ENCODE data around the gene FOXK1.

DNA sequence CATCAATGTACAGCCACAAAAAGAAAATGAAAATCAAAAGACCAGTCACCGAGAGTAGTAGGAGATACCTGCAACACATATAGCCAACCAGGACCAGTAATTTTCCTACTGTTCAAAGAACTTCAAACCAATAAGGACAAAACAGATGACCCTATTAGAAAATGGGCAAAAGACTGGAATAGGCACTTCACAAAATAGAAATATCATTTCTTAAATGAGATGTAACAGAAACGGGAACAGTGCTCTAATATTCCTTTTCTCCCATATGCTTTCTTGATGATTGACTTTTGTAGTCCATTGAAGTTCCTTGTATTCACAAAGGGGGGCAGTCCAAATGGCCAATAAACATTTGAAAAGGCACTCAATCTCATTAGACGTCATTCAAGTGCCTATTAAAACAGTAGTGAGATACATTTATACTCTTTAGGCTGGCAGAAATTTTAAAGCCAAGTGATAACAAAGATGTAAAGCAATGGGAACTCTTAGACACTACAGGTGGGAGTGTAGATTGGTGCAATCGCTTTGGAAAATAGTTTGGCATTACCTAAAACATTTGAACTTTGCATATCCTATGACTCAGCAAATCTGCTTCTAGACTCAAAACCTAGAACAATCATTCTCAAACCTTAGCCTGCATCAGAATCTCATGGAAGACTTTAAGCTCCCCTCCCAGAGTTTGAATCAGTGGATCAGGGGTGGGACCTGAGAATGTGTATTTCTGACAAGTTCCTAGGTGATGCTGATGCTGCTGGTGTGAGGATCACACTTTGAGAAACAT is 24.3 kb upstream of the FOXK1 start:
- TF ChIP-seq, protein P1, sequence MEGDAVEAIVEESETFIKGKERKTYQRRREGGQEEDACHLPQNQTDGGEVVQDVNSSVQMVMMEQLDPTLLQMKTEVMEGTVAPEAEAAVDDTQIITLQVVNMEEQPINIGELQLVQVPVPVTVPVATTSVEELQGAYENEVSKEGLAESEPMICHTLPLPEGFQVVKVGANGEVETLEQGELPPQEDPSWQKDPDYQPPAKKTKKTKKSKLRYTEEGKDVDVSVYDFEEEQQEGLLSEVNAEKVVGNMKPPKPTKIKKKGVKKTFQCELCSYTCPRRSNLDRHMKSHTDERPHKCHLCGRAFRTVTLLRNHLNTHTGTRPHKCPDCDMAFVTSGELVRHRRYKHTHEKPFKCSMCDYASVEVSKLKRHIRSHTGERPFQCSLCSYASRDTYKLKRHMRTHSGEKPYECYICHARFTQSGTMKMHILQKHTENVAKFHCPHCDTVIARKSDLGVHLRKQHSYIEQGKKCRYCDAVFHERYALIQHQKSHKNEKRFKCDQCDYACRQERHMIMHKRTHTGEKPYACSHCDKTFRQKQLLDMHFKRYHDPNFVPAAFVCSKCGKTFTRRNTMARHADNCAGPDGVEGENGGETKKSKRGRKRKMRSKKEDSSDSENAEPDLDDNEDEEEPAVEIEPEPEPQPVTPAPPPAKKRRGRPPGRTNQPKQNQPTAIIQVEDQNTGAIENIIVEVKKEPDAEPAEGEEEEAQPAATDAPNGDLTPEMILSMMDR (IDR thresholded peaks at IDR 0.05) = no peak
- no peak for TF ChIP-seq POLR2AphosphoS5 (IDR thresholded peaks at IDR 0.05)

Data from prostate gland (tissue), 2 donors.